K562 (cell line): ENCODE data around the gene EGFR.

ENCODE experiments used
- NCOA4 ChIP-seq: fragments of 450-650 bp; IDR thresholded peaks from 2 replicates; pipeline ENCODE4 v1.6.1; 2018; ENCODE audit warnings: mild to moderate bottlenecking; ENCODE audit not compliant: partially characterized antibody
- POLR2AphosphoS5 ChIP-seq: IDR thresholded peaks from 2 replicates; pipeline ENCODE4 v1.6.1; 2011; ENCODE audit warnings: mild to moderate bottlenecking, low read depth, low read length, moderate library complexity; ENCODE audit not compliant: control insufficient read depth, insufficient read depth
- ZBTB5 ChIP-seq: fragments of 450-650 bp; IDR thresholded peaks from 2 replicates; pipeline ENCODE4 v1.6.1; 2017; ENCODE audit warnings: antibody characterized with exemption
- ZHX1 ChIP-seq: fragments of 150-350 bp; conservative IDR thresholded peaks from 2 replicates; pipeline ENCODE4 v1.6.1; 2014; ENCODE audit warnings: low read length

GRCh38 chr7:55072251-55072650, 53.4 kb downstream of the EGFR start:
- TF ChIP-seq POLR2AphosphoS5 (no peak), NCOA4 (no peak), ZHX1 (no peak), ZBTB5 (no peak)
